ENCODE measurements around the gene CHRNA5. TPM values are rescaled to one million over a fixed set of nuclear protein-coding genes. Genes with fewer than 3 reads are reported as not detected.

The CHRNA5 gene
- polyA plus RNA-seq, 3 donors = 0.19 TPM; not detected in 2

GRCh38 chr15:78533331-78533730 is 32.0 kb upstream of the CHRNA5 start:
- WGBS (ENCODE audit: insufficient coverage) = 40% methylated on average over 1 of the region's 2 CpGs
- no peak for DNase-seq
- H3K27me3 ChIP-seq (ENCODE audit: control insufficient read depth in 2 of 2, insufficient read depth in 2 of 2, low read length in 2 of 2) = no peaks in the 10 kb centered on the region

DNA sequence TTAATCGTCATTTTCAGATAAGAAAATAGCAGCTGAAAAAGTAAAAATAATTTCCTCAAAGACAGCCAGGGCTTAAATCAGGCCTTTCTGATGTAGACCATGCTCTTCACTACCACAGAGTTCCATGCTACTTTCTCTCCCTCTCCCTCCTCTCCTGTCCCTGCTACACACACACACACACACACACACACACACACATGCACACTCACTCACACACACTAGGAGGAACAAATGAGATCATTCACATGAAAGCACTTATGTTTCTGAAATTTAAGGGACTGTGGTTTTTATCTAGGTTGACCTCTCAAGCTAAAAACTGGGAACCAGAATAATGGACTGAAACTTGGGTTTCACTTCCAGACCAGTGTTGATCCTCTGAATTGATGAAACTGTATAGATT is 29.2 kb upstream of the CHRNA5 start:
- no peaks in the 10 kb centered on the region for H3K9me3 ChIP-seq (replicated peaks in 1 of 2; ENCODE audit: control insufficient read depth in 1 of 2, insufficient read depth in 1 of 2, low read length in 2 of 2)
- Mint-ChIP-seq H3K27ac (no peak overlapping the region), H3K9me3 (no peaks in the 10 kb centered on the region), H3K36me3 (no peaks in the 10 kb centered on the region), H3K4me1 (peaks cover 9% of the 10 kb centered on the region), H3K4me3 (no peak overlapping the region), H3K27me3 (ENCODE audit: low read depth in 3 of 3) (peaks cover 0 to 4% (median 2%) of the 10 kb centered on the region in 3 donors)
- no peak overlapping the region for H3K27ac ChIP-seq (ENCODE audit: low read depth in 1 of 2, low read length in 2 of 2)
- peaks cover 6 to 7% of the 10 kb centered on the region in 2 donors for H3K4me1 ChIP-seq (ENCODE audit: control insufficient read depth in 1 of 2, insufficient read depth in 2 of 2, low read length in 2 of 2)
- H2AFZ ChIP-seq (ENCODE audit: insufficient read depth, low read depth, low read length, poor library complexity, severe bottlenecking) = no peak overlapping the region
- H3K9ac ChIP-seq (ENCODE audit: insufficient read depth, low read length, poor library complexity, severe bottlenecking) = no peak overlapping the region
- DNase-seq = no peak
- intact Hi-C loops (cut with micrococcal nuclease) = no loop called here
- WGBS (ENCODE audit: insufficient coverage) = no CpG with 5 or more reads among the region's 1 CpG
- TF ChIP-seq CTCF (IDR thresholded peaks at IDR 0.05) = no peak
- no peaks in the 10 kb centered on the region for H4K20me1 ChIP-seq (ENCODE audit: insufficient read depth, low read length)
- no peaks in the 10 kb centered on the region for H3K27me3 ChIP-seq (ENCODE audit: control insufficient read depth in 2 of 2, insufficient read depth in 2 of 2, low read length in 2 of 2)
- H3K4me3 ChIP-seq (replicated peaks in 1 of 3; ENCODE audit: low read depth in 2 of 3, low read length in 3 of 3) = no peak overlapping the region
- H3K79me2 ChIP-seq (ENCODE audit: insufficient read depth, low read length) = peaks cover 12% of the 10 kb centered on the region
- H3K36me3 ChIP-seq (replicated peaks in 1 of 2; ENCODE audit: control insufficient read depth in 1 of 2, insufficient read depth in 2 of 2, low read length in 2 of 2) = no peaks in the 10 kb centered on the region
- no peak overlapping the region for H3K4me2 ChIP-seq (replicated peaks; ENCODE audit: extremely low read depth, low read length, poor library complexity, severe bottlenecking)

More at GRCh38 chr15:78533331-78533730, 32.0 kb upstream of the CHRNA5 start:
- Mint-ChIP-seq H3K27me3 (ENCODE audit: low read depth in 3 of 3) (peaks cover 0 to 4% (median 2%) of the 10 kb centered on the region in 3 donors), H3K4me3 (no peak overlapping the region), H3K36me3 (no peaks in the 10 kb centered on the region), H3K27ac (no peak overlapping the region), H3K9me3 (no peaks in the 10 kb centered on the region), H3K4me1 (peaks cover 5% of the 10 kb centered on the region)
- Histone ChIP-seq H3K27ac (ENCODE audit: low read depth in 1 of 2, low read length in 2 of 2) (no peak overlapping the region), H3K9ac (ENCODE audit: insufficient read depth, low read length, poor library complexity, severe bottlenecking) (no peak overlapping the region), H3K9me3 (replicated peaks in 1 of 2; ENCODE audit: control insufficient read depth in 1 of 2, insufficient read depth in 1 of 2, low read length in 2 of 2) (no peaks in the 10 kb centered on the region), H3K4me3 (replicated peaks in 1 of 3; ENCODE audit: low read depth in 2 of 3, low read length in 3 of 3) (no peak overlapping the region), H2AFZ (ENCODE audit: insufficient read depth, low read depth, low read length, poor library complexity, severe bottlenecking) (peak overlapping the region; percentile 8), H3K79me2 (ENCODE audit: insufficient read depth, low read length) (no peaks in the 10 kb centered on the region), H3K36me3 (replicated peaks in 1 of 2; ENCODE audit: control insufficient read depth in 1 of 2, insufficient read depth in 2 of 2, low read length in 2 of 2) (no peaks in the 10 kb centered on the region), H4K20me1 (ENCODE audit: insufficient read depth, low read length) (no peaks in the 10 kb centered on the region), H3K4me1 (ENCODE audit: control insufficient read depth in 1 of 2, insufficient read depth in 2 of 2, low read length in 2 of 2) (no peaks in the 10 kb centered on the region), H3K4me2 (replicated peaks; ENCODE audit: extremely low read depth, low read length, poor library complexity, severe bottlenecking) (no peak overlapping the region)
- intact Hi-C loops (cut with micrococcal nuclease) = no loop called here
- TF ChIP-seq CTCF (IDR thresholded peaks at IDR 0.05) = no peak

Data from CD14-positive monocyte (primary cell).